ENCODE measurements around the gene MCUB. TPM values are rescaled to one million over a fixed set of nuclear protein-coding genes. Genes with fewer than 3 reads are reported as not detected.
"Not testable (repeated sequence)": the region's sequence is repeated elsewhere in the genome, so short reads cannot be mapped to it uniquely, and the experiment has no call there.

The MCUB gene
- total RNA-seq, 1 experiment from 2014 or later: 14.8 TPM

GRCh38 chr4:109557433-109557832 is 2.6 kb upstream of the MCUB start:
- H3K27me3 Mint-ChIP-seq (ENCODE audit: low read depth): peaks cover 5% of the 10 kb centered on the region
- Histone ChIP-seq H3K4me2 (ENCODE audit: insufficient read depth, insufficient read length, low read length) (no peak overlapping the region), H3K23ac (ENCODE audit: insufficient read length, low read depth, low read length) (no peak overlapping the region), H3K4ac (ENCODE audit: low read depth, low read length) (no peak overlapping the region), H2BK5ac (ENCODE audit: insufficient read length, low read length) (no peak overlapping the region), H2BK15ac (ENCODE audit: low read depth, low read length) (no peak overlapping the region), H3K27me3 (ENCODE audit: insufficient read depth, low read length) (no peaks in the 10 kb centered on the region), H3K79me1 (ENCODE audit: insufficient read depth, low read depth, low read length, poor library complexity, severe bottlenecking) (no peaks in the 10 kb centered on the region), H3K18ac (ENCODE audit: insufficient read length, low read depth, low read length) (no peak overlapping the region), H3K9ac (ENCODE audit: extremely low read depth, insufficient read length, low read length) (no peak overlapping the region), H3K23me2 (ENCODE audit: insufficient read length, low read depth, low read length, poor library complexity, severe bottlenecking) (peaks cover 15% of the 10 kb centered on the region), H3K79me2 (ENCODE audit: insufficient read depth, low read length) (no peaks in the 10 kb centered on the region), H3K27ac (ENCODE audit: insufficient read length, low read depth, low read length) (no peak overlapping the region), H2BK20ac (ENCODE audit: low read depth, low read length, poor library complexity, severe bottlenecking) (no peak overlapping the region), H3T11ph (ENCODE audit: low read length) (no peak overlapping the region), H4K20me1 (ENCODE audit: control insufficient read depth, insufficient read depth, insufficient read length) (no peaks in the 10 kb centered on the region), H2AK5ac (ENCODE audit: insufficient read length, low read length) (no peak overlapping the region), H3K56ac (ENCODE audit: insufficient read length, low read depth, low read length) (no peak overlapping the region), H4K8ac (replicated peaks; ENCODE audit: insufficient read length, low read depth, low read length) (no peak overlapping the region), H3K14ac (ENCODE audit: insufficient read depth, low read length) (no peak overlapping the region; the same call in 1 of the 2 replicates), H3K9me3 (ENCODE audit: control insufficient read depth, low read depth, low read length) (no peaks in the 10 kb centered on the region), H2AFZ (ENCODE audit: low read length) (no peak overlapping the region), H2BK12ac (ENCODE audit: insufficient read length, low read depth, low read length) (no peak overlapping the region), H4K5ac (ENCODE audit: insufficient read length, low read depth, low read length) (no peak overlapping the region), H3K4me1 (ENCODE audit: insufficient read depth, low read length) (no peaks in the 10 kb centered on the region), H2BK120ac (ENCODE audit: low read depth, low read length, poor library complexity, severe bottlenecking) (no peak overlapping the region), H4K91ac (ENCODE audit: insufficient read length, low read depth, low read length) (no peak overlapping the region)
- no peak overlapping the region for H3K27ac Mint-ChIP-seq
- no peak overlapping the region for H3K4me3 Mint-ChIP-seq
- no peak for TF ChIP-seq CTCF (conservative IDR thresholded peaks at IDR 0.05)
- WGBS (ENCODE audit: extremely low coverage, insufficient read length, low lambda C conversion rate): no CpG with 5 or more reads among the region's 28 CpGs
- H3K9me3 Mint-ChIP-seq: peaks cover 2 to 6% of the 10 kb centered on the region in 2 experiments; a peak in 2 of 5 replicates
- DNase-seq: no peak
- H3K4me1 Mint-ChIP-seq: peaks cover 21 to 30% of the 10 kb centered on the region in 2 experiments
- H3K36me3 Mint-ChIP-seq (ENCODE audit: insufficient read depth in 1 of 3, low read depth in 3 of 3): peaks cover 2 to 11% (median 8%) of the 10 kb centered on the region in 3 experiments; a peak in 6 of 7 replicates

GRCh38 chr4:109558095-109558494 is 2.0 kb upstream of the MCUB start:
- not testable (repeated sequence) for H4K8ac ChIP-seq (replicated peaks; ENCODE audit: insufficient read length, low read depth, low read length); H4K20me1 ChIP-seq (ENCODE audit: control insufficient read depth, insufficient read depth, insufficient read length); H3K9me3 ChIP-seq (ENCODE audit: control insufficient read depth, low read depth, low read length); H3K27me3 Mint-ChIP-seq (ENCODE audit: low read depth); H3K14ac ChIP-seq (ENCODE audit: insufficient read depth, low read length); H3K4me1 ChIP-seq (ENCODE audit: insufficient read depth, low read length); H3K4me2 ChIP-seq (ENCODE audit: insufficient read depth, insufficient read length, low read length); H4K5ac ChIP-seq (ENCODE audit: insufficient read length, low read depth, low read length); H3K9me3 Mint-ChIP-seq; H3K27ac Mint-ChIP-seq; H3K79me1 ChIP-seq (ENCODE audit: insufficient read depth, low read depth, low read length, poor library complexity, severe bottlenecking); H2AFZ ChIP-seq (ENCODE audit: low read length); H4K91ac ChIP-seq (ENCODE audit: insufficient read length, low read depth, low read length); H2AK5ac ChIP-seq (ENCODE audit: insufficient read length, low read length); H3K9ac ChIP-seq (ENCODE audit: extremely low read depth, insufficient read length, low read length); H3K4ac ChIP-seq (ENCODE audit: low read depth, low read length); H3T11ph ChIP-seq (ENCODE audit: low read length); H2BK120ac ChIP-seq (ENCODE audit: low read depth, low read length, poor library complexity, severe bottlenecking); H3K79me2 ChIP-seq (ENCODE audit: insufficient read depth, low read length); H3K56ac ChIP-seq (ENCODE audit: insufficient read length, low read depth, low read length); DNase-seq; H3K23ac ChIP-seq (ENCODE audit: insufficient read length, low read depth, low read length); H3K27me3 ChIP-seq (ENCODE audit: insufficient read depth, low read length); H2BK12ac ChIP-seq (ENCODE audit: insufficient read length, low read depth, low read length); H3K27ac ChIP-seq (ENCODE audit: insufficient read length, low read depth, low read length); H2BK5ac ChIP-seq (ENCODE audit: insufficient read length, low read length); H3K18ac ChIP-seq (ENCODE audit: insufficient read length, low read depth, low read length); H2BK15ac ChIP-seq (ENCODE audit: low read depth, low read length); H2BK20ac ChIP-seq (ENCODE audit: low read depth, low read length, poor library complexity, severe bottlenecking)
- no CpG with 5 or more reads among the region's 6 CpGs for WGBS (ENCODE audit: extremely low coverage, insufficient read length, low lambda C conversion rate)
- H3K4me3 Mint-ChIP-seq: peak overlapping the region in 1 of 2 experiments; percentile 53; a peak in 3 of 5 replicates
- H3K4me1 Mint-ChIP-seq: peaks cover 17 to 27% of the 10 kb centered on the region in 2 experiments
- peaks cover 15% of the 10 kb centered on the region for H3K23me2 ChIP-seq (ENCODE audit: insufficient read length, low read depth, low read length, poor library complexity, severe bottlenecking)
- H3K36me3 Mint-ChIP-seq (ENCODE audit: insufficient read depth in 1 of 3, low read depth in 3 of 3): peaks cover 2 to 11% (median 8%) of the 10 kb centered on the region in 3 experiments; a peak in 6 of 7 replicates

All from H9 (cell line).